ENCODE data around the gene XRRA1. TPM values are rescaled to one million over a fixed set of nuclear protein-coding genes. Genes with fewer than 3 reads are reported as not detected.
"Not testable (repeated sequence)": the region's sequence is repeated elsewhere in the genome, so short reads cannot be mapped to it uniquely, and the experiment has no call there.

XRRA1 gene
- total RNA-seq (2014; rRNA removed; shearing (Covaris generic); ENCODE audit: low replicate concordance), result 14.0 and 26.0 TPM in 2 replicates

DNA sequence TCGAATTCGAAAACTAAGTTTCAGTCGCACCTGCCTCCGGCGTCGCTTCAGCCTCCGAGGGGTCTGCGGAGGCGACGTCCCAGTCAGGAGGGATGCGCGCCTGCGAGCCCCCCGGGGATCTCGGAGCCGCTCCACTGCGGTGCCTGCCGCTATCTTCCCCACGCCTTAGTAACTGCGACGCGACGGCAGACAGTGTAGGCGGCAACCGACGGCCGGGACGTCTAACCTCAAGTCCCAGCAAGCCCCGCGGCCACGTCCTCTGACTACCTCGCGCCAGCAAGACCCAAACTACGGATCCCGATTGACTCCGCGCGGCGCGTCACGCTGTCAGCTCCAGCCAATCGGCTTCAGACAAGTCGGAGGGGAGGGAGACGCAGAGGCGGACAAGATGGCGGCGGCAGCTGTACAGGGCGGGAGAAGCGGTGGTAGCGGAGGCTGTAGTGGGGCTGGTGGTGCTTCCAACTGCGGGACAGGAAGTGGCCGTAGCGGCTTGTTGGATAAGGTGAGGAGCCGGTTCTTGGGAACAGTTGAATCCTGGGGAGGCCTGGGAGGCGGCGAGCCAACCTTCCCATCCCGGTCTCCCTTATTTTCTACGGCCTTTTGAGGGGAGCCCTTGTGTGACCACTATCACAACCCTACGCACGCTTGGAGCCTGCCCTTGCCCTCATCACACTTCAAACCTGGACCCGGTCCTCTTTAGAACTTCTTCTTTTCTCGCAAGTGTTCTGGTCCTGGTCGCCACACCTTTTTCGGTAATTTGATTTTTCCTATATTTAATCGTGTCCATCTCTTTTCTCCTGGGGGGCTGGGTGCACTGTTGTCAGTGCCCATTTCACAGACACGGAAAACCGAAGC, at the start of gene XRRA1, which contains the start of gene SPCS2:
Gene XRRA1 (minus strand): TSS at position 194 of the 855 bp plus-strand sequence. CDS start 8,213 bp downstream, outside the sequence.
Gene SPCS2 (plus strand): TSS at position 369 of the 855 bp plus-strand sequence. CDS start 20 bp downstream, at position 389.
- DNase-seq (ENCODE audit: low read depth), result peak; percentile 93
- in situ Hi-C loops (cut with HindIII; ENCODE audit: low pct_unique_long_range_greater_than_20kb, low sequenced_read_pairs), result no loop called here

DNA sequence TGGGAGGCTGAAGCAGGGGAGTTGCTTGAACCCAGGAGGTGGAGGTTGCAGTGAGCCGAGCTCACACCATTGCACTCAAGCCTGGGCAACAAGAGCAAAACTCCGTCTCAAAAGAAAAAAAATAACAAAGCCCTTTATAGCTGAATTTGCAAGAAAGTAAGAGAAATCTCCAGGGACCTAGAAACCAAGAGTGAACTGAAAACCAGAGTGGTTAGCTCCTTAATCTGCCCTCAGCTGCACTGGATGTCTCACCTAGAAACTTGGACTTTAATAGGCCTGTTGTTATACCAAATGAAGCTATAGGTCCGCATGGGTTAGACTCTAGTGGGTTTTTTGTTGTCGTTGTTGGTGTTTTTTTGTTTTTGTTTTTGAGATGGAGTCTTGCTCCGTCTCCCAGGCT, 44.0 kb upstream of the XRRA1 start:
- in situ Hi-C loops (cut with HindIII; ENCODE audit: low pct_unique_long_range_greater_than_20kb, low sequenced_read_pairs), result no loop called here
- DNase-seq (ENCODE audit: low read depth), result no peak

DNA sequence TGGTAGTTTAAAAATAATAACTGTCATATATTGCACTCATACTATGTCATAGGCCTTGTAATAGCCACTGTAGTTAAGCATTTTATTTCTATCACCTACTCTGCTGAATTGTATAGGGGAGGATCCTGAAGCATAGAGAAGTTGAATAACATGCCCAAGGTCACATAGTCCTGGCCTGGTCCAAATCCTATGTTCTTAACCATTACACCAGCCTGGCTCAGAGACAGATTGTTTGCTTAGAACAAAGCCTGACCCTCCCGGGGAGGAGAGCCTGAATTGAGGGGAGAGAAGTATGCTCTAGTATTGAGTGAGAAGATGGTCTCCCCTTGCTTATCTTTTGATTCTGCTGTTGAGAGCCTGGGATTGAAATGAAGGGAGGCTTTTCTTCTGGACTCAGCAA, 42.0 kb upstream of the XRRA1 start:
- in situ Hi-C loops (cut with HindIII; ENCODE audit: low pct_unique_long_range_greater_than_20kb, low sequenced_read_pairs), result no loop called here
- no peak for DNase-seq (ENCODE audit: low read depth)

GRCh38 chr11:74990150-74990549, 41.3 kb upstream of the XRRA1 start:
- in situ Hi-C loops (cut with HindIII; ENCODE audit: low pct_unique_long_range_greater_than_20kb, low sequenced_read_pairs); DNase-seq (ENCODE audit: low read depth): not testable (repeated sequence)

DNA sequence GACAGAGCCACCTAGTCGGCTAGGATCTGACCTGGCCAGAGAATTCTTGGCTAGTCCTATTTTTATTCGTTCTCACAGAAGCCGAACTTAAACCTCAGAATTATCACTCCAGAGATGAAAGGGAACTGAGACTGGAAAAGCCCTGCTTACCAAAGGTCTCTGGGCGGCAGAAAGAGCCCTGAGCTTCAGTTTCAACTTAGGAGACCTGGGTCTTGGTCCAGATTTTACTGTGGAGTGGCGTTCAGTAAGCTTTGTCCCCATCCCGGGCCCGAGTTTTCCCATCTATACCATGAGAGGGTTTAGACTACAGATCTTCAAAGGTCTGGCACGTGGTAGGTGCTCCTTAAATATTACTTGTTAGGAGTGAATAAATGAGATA, 40.4 kb upstream of the XRRA1 start:
- in situ Hi-C loops (cut with HindIII; ENCODE audit: low pct_unique_long_range_greater_than_20kb, low sequenced_read_pairs), result no loop called here
- DNase-seq (ENCODE audit: low read depth), result peak; percentile 3

DNA sequence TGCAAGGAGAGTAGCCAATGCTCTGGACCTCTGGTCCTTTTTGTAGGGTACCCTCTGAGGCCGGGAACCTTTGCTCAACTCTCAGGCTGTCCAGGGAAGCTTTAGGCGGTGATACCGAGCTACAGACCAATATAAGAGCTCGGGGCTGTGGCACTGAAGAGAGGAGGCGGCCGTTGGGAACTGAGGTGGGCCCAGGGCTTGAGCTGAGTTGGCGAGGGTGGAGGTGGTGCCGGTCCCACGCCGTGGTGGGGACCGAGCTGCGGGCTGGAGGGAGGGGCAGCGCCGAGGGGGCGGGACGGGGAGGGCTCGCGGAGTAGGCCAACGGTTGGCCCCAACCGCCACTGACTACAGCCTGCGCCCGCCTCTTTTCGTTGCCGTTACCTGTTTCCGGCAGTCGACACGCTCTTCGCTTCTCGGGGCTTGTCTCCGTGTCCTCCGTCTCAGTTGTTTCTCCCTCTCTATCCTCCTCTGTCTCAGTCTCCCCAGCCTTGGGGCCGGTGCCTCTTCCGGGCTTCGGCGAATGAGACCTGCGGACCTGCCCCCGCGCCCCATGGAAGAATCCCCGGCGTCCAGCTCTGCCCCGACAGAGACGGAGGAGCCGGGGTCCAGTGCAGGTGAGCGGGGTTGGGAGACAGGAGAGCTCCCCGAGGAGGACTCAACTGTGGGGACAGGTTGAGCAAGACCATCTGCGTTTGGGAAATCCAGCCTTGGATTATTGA, 39.8 kb upstream of the XRRA1 start, which contains the start of gene NEU3:
Gene NEU3 (plus strand): TSS at position 393 of the 719 bp plus-strand sequence. CDS start 128 bp downstream, at position 521.
- peak; percentile 62 for DNase-seq (ENCODE audit: low read depth)
- in situ Hi-C loops (cut with HindIII; ENCODE audit: low pct_unique_long_range_greater_than_20kb, low sequenced_read_pairs), result no loop called here

- in situ Hi-C loops (cut with HindIII; ENCODE audit: low pct_unique_long_range_greater_than_20kb, low sequenced_read_pairs), result no loop called here
- no peak for DNase-seq (ENCODE audit: low read depth)
Observed at GRCh38 chr11:74984730-74985129, 35.8 kb upstream of the XRRA1 start.

GRCh38 chr11:74984070-74984469, 35.2 kb upstream of the XRRA1 start:
- DNase-seq (ENCODE audit: low read depth), result no peak
- in situ Hi-C loops (cut with HindIII; ENCODE audit: low pct_unique_long_range_greater_than_20kb, low sequenced_read_pairs), result no loop called here

GRCh38 chr11:74981888-74982287, 33.0 kb upstream of the XRRA1 start:
- no peak for DNase-seq (ENCODE audit: low read depth)
- in situ Hi-C loops (cut with HindIII; ENCODE audit: low pct_unique_long_range_greater_than_20kb, low sequenced_read_pairs), result no loop called here

GRCh38 chr11:74980634-74981033, 31.7 kb upstream of the XRRA1 start:
- in situ Hi-C loops (cut with HindIII; ENCODE audit: low pct_unique_long_range_greater_than_20kb, low sequenced_read_pairs), result no loop called here
- no peak for DNase-seq (ENCODE audit: low read depth)

DNA sequence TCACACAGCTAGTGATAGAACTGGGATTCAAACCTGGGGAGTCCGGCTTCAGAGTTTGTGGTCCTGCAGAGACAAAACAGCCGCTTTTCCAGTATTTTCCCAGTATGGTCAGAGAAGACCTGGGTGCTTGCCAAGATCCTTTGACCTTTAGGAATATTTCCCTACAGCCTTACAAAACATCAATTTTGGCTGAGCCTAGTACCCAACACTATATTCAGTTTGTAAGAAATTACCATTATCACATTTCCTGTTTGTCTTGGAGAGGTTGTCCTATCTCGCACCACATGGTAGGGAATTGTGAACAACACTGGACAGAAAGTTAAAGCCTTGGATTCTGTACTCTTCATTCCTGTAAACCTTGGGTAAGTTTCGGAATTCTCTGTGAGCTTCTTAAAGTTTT, 29.1 kb upstream of the XRRA1 start:
- in situ Hi-C loops (cut with HindIII; ENCODE audit: low pct_unique_long_range_greater_than_20kb, low sequenced_read_pairs), result no loop called here
- DNase-seq (ENCODE audit: low read depth), result no peak

DNA sequence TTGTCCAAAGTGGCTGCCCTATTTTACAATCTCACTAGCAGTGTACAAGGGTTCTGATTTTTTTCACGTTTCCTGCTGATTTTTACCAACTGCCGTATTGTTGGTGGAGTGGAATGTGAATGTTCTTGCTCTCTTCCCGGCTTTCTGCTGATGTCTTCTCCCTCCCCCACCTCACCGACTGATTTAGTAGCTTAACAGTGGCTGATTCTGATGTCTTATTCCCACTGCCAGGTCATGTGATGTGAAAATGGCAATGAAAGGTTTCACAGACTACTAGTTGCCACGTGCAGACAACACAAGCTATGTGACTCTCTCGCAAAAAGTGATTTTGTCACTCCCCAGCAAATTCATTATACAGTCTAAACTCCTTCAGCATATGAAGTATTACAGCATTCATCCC, 22.5 kb upstream of the XRRA1 start:
- in situ Hi-C loops (cut with HindIII; ENCODE audit: low pct_unique_long_range_greater_than_20kb, low sequenced_read_pairs), result no loop called here
- DNase-seq (ENCODE audit: low read depth), result no peak

GRCh38 chr11:74970852-74971395, 22.0 kb upstream of the XRRA1 start:
- no peak for DNase-seq (ENCODE audit: low read depth)
- in situ Hi-C loops (cut with HindIII; ENCODE audit: low pct_unique_long_range_greater_than_20kb, low sequenced_read_pairs), result no loop called here

DNA sequence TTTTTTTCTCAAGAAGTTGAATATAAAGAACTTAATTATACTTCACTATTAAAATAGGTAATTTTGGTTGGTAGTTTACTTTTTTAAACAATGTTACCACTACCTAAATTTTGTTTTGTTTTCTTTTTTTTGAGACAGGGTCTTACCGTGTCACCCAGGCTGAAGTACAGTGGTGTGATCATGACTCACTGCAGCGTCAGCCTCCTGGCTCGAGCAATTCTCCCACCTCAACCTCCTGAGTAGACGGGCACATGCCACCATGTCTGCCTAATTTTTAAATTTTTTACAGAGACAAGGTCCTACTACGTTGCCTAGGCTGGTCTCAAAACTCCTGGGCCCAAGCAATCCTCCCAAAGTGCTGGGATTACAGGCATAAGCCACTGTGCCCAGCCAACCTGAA, 17.8 kb upstream of the XRRA1 start:
- no peak for DNase-seq (ENCODE audit: low read depth)
- in situ Hi-C loops (cut with HindIII; ENCODE audit: low pct_unique_long_range_greater_than_20kb, low sequenced_read_pairs), result no loop called here

DNA sequence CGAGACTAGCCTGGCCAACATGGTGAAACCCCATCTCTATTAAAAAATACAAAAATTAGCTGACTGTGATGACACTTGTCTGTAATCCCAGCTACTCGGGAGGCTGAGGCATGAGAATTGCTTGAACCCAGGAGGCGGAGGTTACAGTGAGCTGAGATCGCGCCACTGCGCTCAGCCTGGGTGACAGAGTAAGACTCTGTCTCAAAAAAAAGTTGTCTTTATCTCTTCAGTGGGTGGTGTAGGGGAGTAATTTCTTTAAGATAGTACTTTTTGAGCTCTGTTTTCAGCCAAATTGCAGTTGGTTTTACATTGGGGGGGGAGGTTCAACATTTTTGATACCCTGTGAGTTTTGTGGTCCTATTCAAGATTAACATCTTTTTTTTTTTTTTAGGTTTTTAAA, 11.2 kb upstream of the XRRA1 start:
- in situ Hi-C loops (cut with HindIII; ENCODE audit: low pct_unique_long_range_greater_than_20kb, low sequenced_read_pairs); DNase-seq (ENCODE audit: low read depth): not testable (repeated sequence)

DNA sequence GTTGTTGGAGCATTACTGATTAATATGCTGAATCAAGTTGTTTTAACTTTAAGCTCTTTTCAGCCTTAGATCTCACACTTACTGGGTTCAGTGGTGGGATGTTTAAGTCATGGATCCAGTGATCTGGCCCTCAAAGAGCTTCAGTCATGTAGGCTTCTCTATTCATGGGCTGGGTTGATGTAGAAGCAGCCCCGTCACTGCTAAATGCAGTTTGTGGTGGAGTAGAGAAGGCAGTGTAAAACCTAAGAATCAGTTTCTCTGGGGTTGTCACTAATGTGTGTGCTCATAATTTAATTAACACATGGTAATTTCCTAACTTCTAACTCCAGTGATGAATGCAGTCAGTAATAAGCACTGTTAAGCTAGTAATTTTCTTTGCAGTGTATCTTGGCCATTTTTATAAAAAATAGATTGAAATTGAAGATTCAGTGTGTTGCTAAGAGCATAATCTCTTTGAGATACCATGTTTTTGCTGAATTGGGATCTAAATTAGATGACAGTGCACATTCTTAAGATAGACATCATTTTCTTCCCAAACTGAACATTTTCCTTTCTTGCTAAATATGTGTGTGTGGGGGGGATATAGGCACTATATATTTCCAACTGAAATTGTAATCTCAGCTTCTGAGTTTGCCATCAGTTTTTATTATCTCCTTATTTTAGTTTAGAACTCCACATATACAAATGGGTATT, 9.2 kb upstream of the XRRA1 start:
- DNase-seq (ENCODE audit: low read depth), result no peak
- in situ Hi-C loops (cut with HindIII; ENCODE audit: low pct_unique_long_range_greater_than_20kb, low sequenced_read_pairs), result no loop called here

DNA sequence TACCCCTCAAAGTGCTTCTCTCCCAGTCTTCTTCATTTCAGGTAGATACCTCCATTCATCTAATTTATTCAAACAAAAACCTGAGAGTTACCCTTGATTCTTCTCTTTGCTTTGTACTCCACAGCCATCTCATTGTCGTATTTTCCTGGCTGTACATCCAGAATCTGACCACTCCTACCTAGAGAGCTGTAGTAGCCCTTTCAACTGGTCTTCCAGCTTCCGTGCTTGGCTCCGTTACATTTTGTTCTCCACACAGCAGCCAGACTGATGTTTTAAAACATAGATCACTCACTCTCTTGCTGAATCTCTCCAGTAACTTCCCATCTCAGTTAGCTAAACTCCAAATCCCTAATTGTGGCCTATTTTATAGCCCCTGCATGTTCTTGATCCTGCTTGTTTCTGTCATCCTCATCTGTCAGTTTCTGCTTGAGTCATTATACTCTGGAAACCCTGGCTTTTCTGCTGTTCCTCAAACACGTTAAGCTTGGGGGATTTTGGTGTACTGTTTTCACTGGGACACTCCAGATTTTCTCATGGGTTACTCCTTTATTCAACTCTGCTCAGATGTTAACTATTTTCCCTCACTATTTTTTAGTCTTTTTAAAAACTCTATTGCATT, 7.6 kb upstream of the XRRA1 start:
- in situ Hi-C loops (cut with HindIII; ENCODE audit: low pct_unique_long_range_greater_than_20kb, low sequenced_read_pairs), result no loop called here
- no peak for DNase-seq (ENCODE audit: low read depth)

- in situ Hi-C loops (cut with HindIII; ENCODE audit: low pct_unique_long_range_greater_than_20kb, low sequenced_read_pairs), result no loop called here
- no peak for DNase-seq (ENCODE audit: low read depth)
Observed at GRCh38 chr11:74954199-74954598, 5.3 kb upstream of the XRRA1 start.
